Measurements from ENCODE around the gene TSPAN4. TPM values are rescaled to one million over a fixed set of nuclear protein-coding genes. Genes with fewer than 3 reads are reported as not detected.

Gene TSPAN4
- total and polyA plus RNA-seq, 2 of the 13 experiments (the other 11 are each of a cell fraction or from before 2014, with no cell fraction given) = 31.7 to 68.3 TPM

DNA sequence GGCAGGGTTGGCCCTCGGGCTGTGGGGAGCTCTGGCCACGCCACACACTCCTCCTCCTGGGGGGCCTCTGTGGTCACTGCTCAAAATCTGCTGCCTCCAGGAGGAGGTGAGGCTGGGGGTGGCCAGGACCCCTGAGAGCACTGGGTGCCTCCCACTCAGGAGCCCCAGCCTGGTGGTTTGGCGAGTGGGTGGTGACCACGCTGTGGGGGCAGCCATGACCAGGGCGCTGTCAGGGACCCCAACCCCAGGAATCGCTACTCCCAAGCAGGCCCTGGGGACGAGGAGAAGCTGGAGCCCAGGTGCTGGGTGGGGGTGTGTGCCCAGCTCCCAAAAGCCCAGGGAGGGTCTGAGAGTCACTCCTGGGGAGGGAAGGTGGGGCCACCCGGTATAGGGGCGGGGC, 30.1 kb downstream of the TSPAN4 start:
- Histone ChIP-seq H3K36me3 (replicated peaks in 1 of 2; ENCODE audit: control insufficient read depth in 1 of 2, insufficient read depth in 2 of 2, low read length in 2 of 2) (peaks cover 2 to 10% of the 10 kb centered on the region in 2 experiments; a peak in 3 of 5 replicates), H3K4me3 (replicated peaks in 1 of 3; ENCODE audit: insufficient read depth in 1 of 3, low read depth in 2 of 3, low read length in 3 of 3) (no peak overlapping the region), H3K79me2 (ENCODE audit: insufficient read depth, low read length) (no peaks in the 10 kb centered on the region), H2AFZ (ENCODE audit: low read length) (no peak overlapping the region), H3K27ac (ENCODE audit: extremely low read length, insufficient read depth, low read length) (no peak overlapping the region), H4K20me1 (ENCODE audit: insufficient read depth, low read length) (no peaks in the 10 kb centered on the region), H3K4me2 (ENCODE audit: low read depth, low read length) (no peak overlapping the region), H3K9me3 (ENCODE audit: low read length) (no peaks in the 10 kb centered on the region), H3K4me1 (ENCODE audit: insufficient read depth, low read length) (0 out of 2 replicates have a peak, but pooled peaks cover 8% of the 10 kb centered on the region), H3K27me3 (ENCODE audit: control insufficient read depth in 1 of 2, insufficient read depth in 2 of 2, low read length in 2 of 2) (no peaks in the 10 kb centered on the region), H3K9ac (ENCODE audit: insufficient read depth, low read depth, low read length) (no peak overlapping the region)
- FAIRE-seq = no peak
- WGBS (ENCODE audit: low lambda C conversion rate) = 92% methylated on average over 7 of the region's 9 CpGs
- ChIA-PET CTCF (ENCODE audit: low intra/inter-chr PET ratio, low total read pairs) (no interaction called here), POLR2A (no interaction called here)
- intact Hi-C loops (cut with micrococcal nuclease; ENCODE audit: unreplicated experiment) = no loop called here
- no TSS peak for BruUV-seq (replicated peaks)
- in situ Hi-C loops (cut with HindIII; ENCODE audit: extremely low pct_ligation_motif_present, low pct_unique_long_range_greater_than_20kb) = no loop called here
- no peak for DNase-seq (ENCODE audit: low spot score)
- no peak for ATAC-seq
- TF ChIP-seq JARID2 (CRISPR knock-in tag; IDR thresholded peaks at IDR 0.05; ENCODE audit: insufficient replicate concordance) (no peak), TBX2 (CRISPR knock-in tag; IDR thresholded peaks at IDR 0.05; ENCODE audit: borderline replicate concordance) (no peak), SATB2 (CRISPR knock-in tag; IDR thresholded peaks at IDR 0.05) (no peak), SKI (IDR thresholded peaks at IDR 0.05; ENCODE audit: partially characterized antibody) (no peak), ZSCAN29 (CRISPR knock-in tag; conservative IDR thresholded peaks at IDR 0.05) (no peak)

GRCh38 chr11:873706-874105, 31.1 kb downstream of the TSPAN4 start:
- ATAC-seq (no peak), DNase-seq (ENCODE audit: low spot score) (no peak), FAIRE-seq (no peak)
- no peak overlapping the region for H3K27ac ChIP-seq (ENCODE audit: extremely low read length, insufficient read depth, low read length)
- 0 out of 2 replicates have a peak, but pooled peaks cover 8% of the 10 kb centered on the region for H3K4me1 ChIP-seq (ENCODE audit: insufficient read depth, low read length)
- WGBS (ENCODE audit: low lambda C conversion rate) = 86% methylated on average over 11 of the region's 12 CpGs
- H3K79me2 ChIP-seq (ENCODE audit: insufficient read depth, low read length) = no peaks in the 10 kb centered on the region
- no peaks in the 10 kb centered on the region for H4K20me1 ChIP-seq (ENCODE audit: insufficient read depth, low read length)
- H2AFZ ChIP-seq (ENCODE audit: low read length) = no peak overlapping the region
- POLR2A ChIA-PET = no interaction called here
- no TSS peak for BruUV-seq (replicated peaks)
- no peak overlapping the region for H3K4me2 ChIP-seq (ENCODE audit: low read depth, low read length)
- in situ Hi-C loops (cut with HindIII; ENCODE audit: extremely low pct_ligation_motif_present, low pct_unique_long_range_greater_than_20kb) = no loop called here
- H3K4me3 ChIP-seq (replicated peaks in 1 of 3; ENCODE audit: insufficient read depth in 1 of 3, low read depth in 2 of 3, low read length in 3 of 3) = no peak overlapping the region
- H3K36me3 ChIP-seq (replicated peaks in 1 of 2; ENCODE audit: control insufficient read depth in 1 of 2, insufficient read depth in 2 of 2, low read length in 2 of 2) = peaks cover 2 to 10% of the 10 kb centered on the region in 2 experiments; a peak in 3 of 5 replicates
- no peaks in the 10 kb centered on the region for H3K9me3 ChIP-seq (ENCODE audit: low read length)
- intact Hi-C loops (cut with micrococcal nuclease; ENCODE audit: unreplicated experiment) = no loop called here
- CTCF ChIA-PET (ENCODE audit: low intra/inter-chr PET ratio, low total read pairs) = no interaction called here
- no peak overlapping the region for H3K9ac ChIP-seq (ENCODE audit: insufficient read depth, low read depth, low read length)
- no peaks in the 10 kb centered on the region for H3K27me3 ChIP-seq (ENCODE audit: control insufficient read depth in 1 of 2, insufficient read depth in 2 of 2, low read length in 2 of 2)
- TF ChIP-seq ATF5 (CRISPR knock-in tag; IDR thresholded peaks at IDR 0.05; ENCODE audit: low read depth) (no peak), ZNF577 (CRISPR knock-in tag; IDR thresholded peaks at IDR 0.05; ENCODE audit: borderline replicate concordance, low read depth) (no peak), ZNF253 (CRISPR knock-in tag; IDR thresholded peaks at IDR 0.05; ENCODE audit: borderline replicate concordance) (no peak), KIAA2018 (CRISPR knock-in tag; IDR thresholded peaks at IDR 0.05; ENCODE audit: borderline replicate concordance) (no peak), ZNF264 (CRISPR knock-in tag; IDR thresholded peaks at IDR 0.05) (no peak), ZNF605 (CRISPR knock-in tag; IDR thresholded peaks at IDR 0.05) (no peak)
